SU-DHL-6 (cell line): Measurements from ENCODE around the gene SPRR2B.

Source experiments
- H2AFZ ChIP-seq: fragments of 200-600 bp; sonication (generic); 2 replicates; pipeline ENCODE4 v1.6.1; 2014; ENCODE audit warnings: low read depth, mild to moderate bottlenecking, moderate library complexity, mixed read lengths, antibody characterized with exemption, low read length; ENCODE audit not compliant: severe bottlenecking
- H3F3A ChIP-seq: fragments of 200-600 bp; shearing (Covaris generic); 2 replicates; pipeline ENCODE4 v1.6.0; 2016; ENCODE audit warnings: antibody characterized with exemption, mild to moderate bottlenecking; ENCODE audit not compliant: insufficient read depth
- H3K27ac ChIP-seq: fragments of 200-600 bp; sonication (generic); 2 replicates; pipeline ENCODE4 v1.5.1; 2016; ENCODE audit warnings: low read depth, mild to moderate bottlenecking, low read length, moderate library complexity, mixed read lengths
- H3K27me3 ChIP-seq: fragments of 200-600 bp; sonication (generic), shearing (Covaris generic); 2 replicates; pipeline ENCODE4 v1.6.0; 2014; ENCODE audit warnings: mild to moderate bottlenecking, low read length
- H3K36me3 ChIP-seq: fragments of 200-600 bp; sonication (generic); 2 replicates; pipeline ENCODE4 v1.6.1; 2014; ENCODE audit warnings: mild to moderate bottlenecking, low read length, mixed read lengths
- H3K4me2 ChIP-seq: fragments of 300-600, 200-600 bp; shearing (Covaris generic), sonication (generic); 2 replicates; pipeline ENCODE4 v1.6.0; 2014; ENCODE audit warnings: low read length, low read depth, mild to moderate bottlenecking; ENCODE audit not compliant: poor library complexity, severe bottlenecking
- H3K4me3 ChIP-seq: fragments of 200-600 bp; sonication (generic); 2 replicates; pipeline ENCODE4 v1.5.1; 2014; ENCODE audit warnings: antibody characterized with exemption, low read length, mild to moderate bottlenecking, mixed read lengths; ENCODE audit not compliant: insufficient read depth, poor library complexity, severe bottlenecking
- H3K79me2 ChIP-seq: fragments of 200-600 bp; sonication (generic); 2 replicates; pipeline ENCODE4 v1.6.1; 2014; ENCODE audit warnings: mild to moderate bottlenecking, low read length, moderate library complexity; ENCODE audit not compliant: insufficient read depth
- H3K9ac ChIP-seq: fragments of 200-600 bp; sonication (generic); 2 replicates; pipeline ENCODE4 v1.7.0; 2014; ENCODE audit warnings: mild to moderate bottlenecking, low read length
- H3K9me2 ChIP-seq: fragments of 200-600 bp; sonication (generic); replicated peaks from 2 replicates; pipeline ENCODE4 v1.6.1; 2014; ENCODE audit warnings: low read length; ENCODE audit not compliant: insufficient read depth
- H3K9me3 ChIP-seq: fragments of 200-600 bp; sonication (generic); 2 replicates; pipeline ENCODE4 v1.6.1; 2014; ENCODE audit warnings: low read length, mixed read lengths; ENCODE audit not compliant: insufficient read depth
- H4K20me1 ChIP-seq: fragments of 200-600 bp; sonication (generic); 2 replicates; pipeline ENCODE4 v1.6.1; 2014; ENCODE audit warnings: low read depth, mild to moderate bottlenecking, antibody characterized with exemption, low read length, moderate library complexity, mixed read lengths
- EZH2phosphoT487 ChIP-seq: fragments of 200-600 bp; sonication (generic), shearing (Covaris generic); conservative IDR thresholded peaks from 2 replicates; pipeline ENCODE4 v1.6.1; 2018; ENCODE audit warnings: mild to moderate bottlenecking, antibody characterized with exemption, low read length, moderate library complexity, mixed read lengths
- TF ChIP-seq, protein P1 (sequence below): fragments of 200-600 bp; sonication (generic); IDR thresholded peaks from one replicate; pipeline ENCODE4 v1.5.1; 2017; ENCODE audit warnings: antibody characterized with exemption, mild to moderate bottlenecking, low read length, moderate library complexity; ENCODE audit not compliant: insufficient read depth, poor library complexity, severe bottlenecking

SPRR2B gene

DNA sequence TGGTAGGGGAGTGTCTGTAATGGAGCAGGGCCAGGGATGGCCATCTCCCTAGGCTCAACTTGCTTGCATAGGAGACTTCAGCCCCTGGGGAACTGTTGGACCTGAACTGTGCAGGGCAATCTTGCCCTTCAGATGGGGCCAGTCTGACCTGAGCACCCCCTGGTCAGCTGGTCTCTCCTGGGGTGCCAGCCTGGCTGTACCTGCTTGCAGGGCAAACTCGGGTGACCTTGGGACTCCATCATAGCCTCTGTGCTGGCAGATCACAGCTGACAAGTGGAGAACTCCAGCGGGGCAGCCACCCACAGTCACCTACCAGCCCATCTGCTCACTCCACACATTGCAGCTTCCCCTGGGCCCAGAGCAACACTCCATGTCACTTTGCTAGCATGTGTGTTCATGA lies 22.2 kb downstream of the SPRR2B start:
- H3K9me3 ChIP-seq, result no peaks in the 10 kb centered on the region
- H3F3A ChIP-seq, result no peaks in the 10 kb centered on the region
- no peak overlapping the region for H3K4me2 ChIP-seq
- no peak overlapping the region for H3K27ac ChIP-seq
- H3K27me3 ChIP-seq, result no peaks in the 10 kb centered on the region
- no peak overlapping the region for H3K4me3 ChIP-seq
- no peaks in the 10 kb centered on the region for H3K36me3 ChIP-seq
- no peak for TF ChIP-seq EZH2phosphoT487
- TF ChIP-seq, protein P1, sequence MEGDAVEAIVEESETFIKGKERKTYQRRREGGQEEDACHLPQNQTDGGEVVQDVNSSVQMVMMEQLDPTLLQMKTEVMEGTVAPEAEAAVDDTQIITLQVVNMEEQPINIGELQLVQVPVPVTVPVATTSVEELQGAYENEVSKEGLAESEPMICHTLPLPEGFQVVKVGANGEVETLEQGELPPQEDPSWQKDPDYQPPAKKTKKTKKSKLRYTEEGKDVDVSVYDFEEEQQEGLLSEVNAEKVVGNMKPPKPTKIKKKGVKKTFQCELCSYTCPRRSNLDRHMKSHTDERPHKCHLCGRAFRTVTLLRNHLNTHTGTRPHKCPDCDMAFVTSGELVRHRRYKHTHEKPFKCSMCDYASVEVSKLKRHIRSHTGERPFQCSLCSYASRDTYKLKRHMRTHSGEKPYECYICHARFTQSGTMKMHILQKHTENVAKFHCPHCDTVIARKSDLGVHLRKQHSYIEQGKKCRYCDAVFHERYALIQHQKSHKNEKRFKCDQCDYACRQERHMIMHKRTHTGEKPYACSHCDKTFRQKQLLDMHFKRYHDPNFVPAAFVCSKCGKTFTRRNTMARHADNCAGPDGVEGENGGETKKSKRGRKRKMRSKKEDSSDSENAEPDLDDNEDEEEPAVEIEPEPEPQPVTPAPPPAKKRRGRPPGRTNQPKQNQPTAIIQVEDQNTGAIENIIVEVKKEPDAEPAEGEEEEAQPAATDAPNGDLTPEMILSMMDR, result no peak
- no peak overlapping the region for H3K9ac ChIP-seq
- no peaks in the 10 kb centered on the region for H4K20me1 ChIP-seq
- no peak overlapping the region for H2AFZ ChIP-seq
- no peaks in the 10 kb centered on the region for H3K9me2 ChIP-seq
- no peaks in the 10 kb centered on the region for H3K79me2 ChIP-seq

DNA sequence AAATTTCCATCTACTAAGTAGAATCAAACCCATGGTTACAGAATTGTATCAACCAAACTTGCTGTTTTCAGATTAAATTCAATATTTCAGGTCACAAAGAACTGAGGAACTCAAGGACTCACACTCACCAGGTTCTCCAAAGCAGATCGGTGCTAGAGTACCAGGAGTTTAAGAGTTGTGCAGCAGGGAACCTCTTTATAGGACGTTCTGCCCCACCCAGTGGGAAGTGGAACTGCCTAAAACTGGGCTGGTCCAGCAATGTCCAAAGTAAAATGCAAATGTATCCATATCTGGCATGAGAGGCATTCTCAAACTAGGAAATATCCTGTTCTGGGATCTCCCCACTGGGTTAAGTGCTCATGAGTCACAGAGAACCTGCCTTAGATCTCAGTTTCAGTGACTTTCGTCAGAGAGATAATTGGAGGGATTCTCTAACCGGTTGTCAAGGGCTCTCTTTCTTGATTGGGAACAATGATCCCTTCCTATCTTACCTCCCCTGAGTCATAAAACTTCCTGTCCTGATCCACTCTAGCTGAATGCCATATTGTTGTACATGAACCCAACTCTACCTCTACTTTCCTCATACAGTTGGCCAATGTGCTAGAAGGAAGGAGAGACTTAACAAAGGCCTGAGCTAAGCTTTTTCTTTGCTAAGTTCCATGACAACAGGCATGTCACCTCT lies 30.3 kb downstream of the SPRR2B start, which contains the start of gene SPRR2D:
Gene SPRR2D, minus strand, starts transcription at position 171 of the 682 bp plus-strand sequence. CDS start 774 bp downstream, outside the sequence.
- Histone ChIP-seq H3K36me3 (no peaks in the 10 kb centered on the region), H3F3A (no peaks in the 10 kb centered on the region), H3K4me2 (no peak within 1 kb of the TSS), H3K9me2 (no peaks in the 10 kb centered on the region), H2AFZ (no peak within 1 kb of the TSS), H3K4me3 (no peak within 1 kb of the TSS), H3K9ac (no peak within 1 kb of the TSS), H3K9me3 (no peaks in the 10 kb centered on the region), H3K79me2 (no peaks in the 10 kb centered on the region), H4K20me1 (no peaks in the 10 kb centered on the region), H3K27ac (no peak within 1 kb of the TSS), H3K27me3 (no peaks in the 10 kb centered on the region)
- no peak for TF ChIP-seq EZH2phosphoT487
- TF ChIP-seq, protein P1, result no peak

GRCh38 chr1:153035211-153035610 lies 36.2 kb downstream of the SPRR2B start:
- Histone ChIP-seq H2AFZ (no peak overlapping the region), H3K9me3 (no peaks in the 10 kb centered on the region), H3F3A (no peaks in the 10 kb centered on the region), H3K36me3 (no peaks in the 10 kb centered on the region), H3K27me3 (no peaks in the 10 kb centered on the region), H4K20me1 (no peaks in the 10 kb centered on the region), H3K79me2 (no peaks in the 10 kb centered on the region), H3K4me2 (no peak overlapping the region), H3K27ac (no peak overlapping the region), H3K4me3 (no peak overlapping the region), H3K9ac (no peak overlapping the region), H3K9me2 (no peaks in the 10 kb centered on the region)
- TF ChIP-seq, protein P1, result no peak
- no peak for TF ChIP-seq EZH2phosphoT487
